ENCODE measurements around the gene TICRR.

TICRR gene

DNA sequence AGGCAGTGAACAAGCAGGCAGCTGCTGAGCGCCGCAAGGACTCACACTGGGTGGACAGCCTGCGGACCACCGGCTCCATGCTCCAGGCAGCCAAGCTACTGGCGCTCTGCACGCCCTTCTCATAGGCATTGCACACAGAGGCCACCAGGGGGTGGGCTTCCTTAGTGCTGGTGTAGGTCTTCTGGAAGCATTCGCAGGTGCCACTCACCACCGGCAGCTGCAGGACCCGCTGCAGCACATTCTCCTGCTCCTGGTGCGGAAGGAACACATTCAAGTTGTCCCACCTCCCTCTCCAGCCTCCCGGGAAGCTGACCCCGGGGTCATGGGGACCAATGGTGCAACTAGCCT is 97.9 kb downstream of the TICRR start:
- Mint-ChIP-seq H3K9me3 (no peaks in the 10 kb centered on the region), H3K4me3 (no peak overlapping the region), H3K36me3 (peaks cover 3% of the 10 kb centered on the region), H3K27ac (no peak overlapping the region), H3K27me3 (peaks cover 5% of the 10 kb centered on the region), H3K4me1 (no peaks in the 10 kb centered on the region)
- ATAC-seq (ENCODE audit: low read depth) (no peak), DNase-seq (ENCODE audit: low spot score in 2 of 2) (no peak)

GRCh38 chr15:89674526-89674925 is 99.3 kb downstream of the TICRR start:
- Mint-ChIP-seq H3K4me3 (no peak overlapping the region), H3K36me3 (peaks cover 3% of the 10 kb centered on the region), H3K27me3 (peaks cover 5% of the 10 kb centered on the region), H3K27ac (no peak overlapping the region), H3K4me1 (no peaks in the 10 kb centered on the region), H3K9me3 (no peaks in the 10 kb centered on the region)
- DNase-seq (ENCODE audit: low spot score in 2 of 2) (no peak), ATAC-seq (ENCODE audit: low read depth) (no peak)

- Mint-ChIP-seq H3K4me3 (no peak overlapping the region), H3K27ac (no peak overlapping the region), H3K9me3 (no peaks in the 10 kb centered on the region), H3K36me3 (peaks cover 5% of the 10 kb centered on the region), H3K27me3 (peaks cover 5% of the 10 kb centered on the region), H3K4me1 (no peaks in the 10 kb centered on the region)
- DNase-seq (ENCODE audit: low spot score in 2 of 2) (no peak), ATAC-seq (ENCODE audit: low read depth) (no peak)
Measured at GRCh38 chr15:89675606-89676005, 100.3 kb downstream of the TICRR start.

- no peak for DNase-seq (ENCODE audit: low spot score in 2 of 2)
- Mint-ChIP-seq H3K9me3 (no peaks in the 10 kb centered on the region), H3K36me3 (peaks cover 5% of the 10 kb centered on the region), H3K4me3 (no peak overlapping the region), H3K4me1 (no peaks in the 10 kb centered on the region), H3K27me3 (peaks cover 5% of the 10 kb centered on the region), H3K27ac (no peak overlapping the region)
- no peak for ATAC-seq (ENCODE audit: low read depth)
Measured at GRCh38 chr15:89677381-89677780, 102.1 kb downstream of the TICRR start.
